GM12878 (cell line): ENCODE measurements around the gene SASH1. TPM values are rescaled to one million over a fixed set of nuclear protein-coding genes. Genes with fewer than 3 reads are reported as not detected.

ENCODE experiments used
- ATAC-seq: fragments of 200-7000 bp; cut with Tn5 transposase; 3 replicates; pipeline ENCODE4 v1.9.1; 2020; ENCODE audit warnings: mild to moderate bottlenecking, moderate library complexity
- BruUV-seq: library from RNA; stranded (reverse); fragments of 400-500 nt; replicated peaks from 2 replicates; lab custom pipeline; 2021; lab: Mats Ljungman, UMichigan
- CTCF ChIA-PET: fragments of 300-600 bp; sonication (Branson Sonifier 250); formaldehyde crosslinking; extraction: SDS; loops from one replicate; lab custom pipeline; 2021; ENCODE audit warnings: inconsistent platforms; lab: Yijun Ruan, JAX
- POLR2A ChIA-PET: fragments of 350-600 bp; formaldehyde crosslinking; extraction: SDS; loops from one replicate; lab custom pipeline; 2021; ENCODE audit warnings: inconsistent platforms; lab: Charles Lee
- RAD21 ChIA-PET: fragments of 300-600 bp; sonication (Branson Sonifier 250); formaldehyde crosslinking; loops from one replicate; lab custom pipeline; 2023; ENCODE audit warnings: antibody characterized with exemption; ENCODE audit not compliant: unreplicated experiment; lab: Charles Lee
- SMC1A ChIA-PET: fragments of 300-600 bp; sonication (Branson Sonifier 250); formaldehyde crosslinking; loops from one replicate; lab custom pipeline; 2023; ENCODE audit not compliant: unreplicated experiment, uncharacterized antibody; lab: Charles Lee
- DNase-seq: peaks from one replicate; pipeline ENCODE4 v3.0.0-alpha.2; 2011; ENCODE audit warnings: low read depth, low spot score
- FAIRE-seq: peaks from 3 replicates; lab custom pipeline; 2011; peaks lifted over from hg19 to GRCh38; lab: Jason Lieb, UNC
- H2AFZ ChIP-seq: 2 replicates; pipeline ENCODE4 v1.6.0; 2011; ENCODE audit warnings: low read depth, low read length, control low read depth; ENCODE audit not compliant: control insufficient read depth
- H3K27ac ChIP-seq: 2 replicates; pipeline ENCODE4 v1.5.1; 2011; ENCODE audit warnings: control low read depth; ENCODE audit not compliant: control insufficient read depth, insufficient read depth
- H3K27me3 ChIP-seq, 2 experiments: replicated peaks in 1 of 2; 2 replicates each; pipeline versions ENCODE4 v1.6.0 to v1.6.1; 2011; ENCODE audit warnings: low read length in 1 of 2; ENCODE audit not compliant: control insufficient read depth in 2 of 2, insufficient read depth in 2 of 2
- H3K36me3 ChIP-seq, 2 experiments: 2 replicates each; pipeline ENCODE4 v1.5.1; 2011; ENCODE audit warnings: low read length in 1 of 2; ENCODE audit not compliant: control insufficient read depth in 2 of 2, insufficient read depth in 2 of 2
- H3K4me1 ChIP-seq: 2 replicates; pipeline ENCODE4 v1.6.1; 2011; ENCODE audit warnings: mild to moderate bottlenecking, low read length, moderate library complexity, mixed read lengths; ENCODE audit not compliant: control insufficient read depth, insufficient read depth
- H3K4me2 ChIP-seq: 2 replicates; pipeline ENCODE4 v1.6.0; 2011; ENCODE audit warnings: control low read depth; ENCODE audit not compliant: control insufficient read depth, insufficient read depth
- H3K4me3 ChIP-seq: fragments of 200-600 bp; sonication (generic); 2 replicates; pipeline ENCODE4 v1.5.1; 2016
- H3K79me2 ChIP-seq: 2 replicates; pipeline ENCODE4 v1.6.0; 2011; ENCODE audit warnings: low read length; ENCODE audit not compliant: control insufficient read depth, insufficient read depth
- H3K9ac ChIP-seq: 2 replicates; pipeline ENCODE4 v1.8.0; 2011; ENCODE audit warnings: low read length, control low read depth, mixed read lengths; ENCODE audit not compliant: control insufficient read depth, insufficient read depth
- H3K9me3 ChIP-seq: replicated peaks from 3 replicates; pipeline ENCODE4 v1.5.1; 2011; ENCODE audit warnings: mild to moderate bottlenecking, low read length; ENCODE audit not compliant: control insufficient read depth, insufficient read depth
- H4K20me1 ChIP-seq: 2 replicates; pipeline ENCODE4 v1.6.0; 2011; ENCODE audit not compliant: control insufficient read depth, insufficient read depth
- ETV6 ChIP-seq, 2 experiments: fragments of 450-650 bp in 1 of 2; IDR thresholded peaks in 1 of 2; conservative IDR thresholded peaks in 1 of 2; 2 replicates each; pipeline ENCODE4 v1.6.1; 2014; ENCODE audit warnings: antibody characterized with exemption in 1 of 2, borderline replicate concordance in 1 of 2, low read depth in 1 of 2, mild to moderate bottlenecking in 1 of 2, moderate library complexity in 1 of 2
- ZBTB40 ChIP-seq: fragments of 450-650 bp; IDR thresholded peaks from 2 replicates; pipeline ENCODE4 v1.6.1; 2016; ENCODE audit warnings: mild to moderate bottlenecking, moderate library complexity, borderline replicate concordance
- ZZZ3 ChIP-seq: IDR thresholded peaks from 2 replicates; pipeline ENCODE4 v1.6.1; 2011; ENCODE audit warnings: low read depth; ENCODE audit not compliant: control insufficient read depth, insufficient read length
- WGBS: methylation state at CpG from one replicate; pipeline ENCODE4 v1.1.6; 2016; ENCODE audit warnings: low lambda C conversion rate; ENCODE audit not compliant: insufficient replicate concordance, insufficient coverage; ENCODE audit errors: missing lambda C conversion rate; 5-methylcytosine and 5-hydroxymethylcytosine counted together
- in situ Hi-C: fragments of 300-500 bp; cut with MboI; formaldehyde crosslinking; loops from 9 replicates; pipeline ENCODE4 v1.14.3; 2018; ENCODE audit warnings: mixed read lengths
- intact Hi-C: fragments of 100-400 bp; cut with micrococcal nuclease; formaldehyde crosslinking; loops from one replicate; pipeline ENCODE4 v1.14.2; 2022; ENCODE audit not compliant: unreplicated experiment
- polyA plus RNA-seq, 11 experiments: library from polyadenylated mRNA; depleted of rRNA in 4 of 11; unstranded in 6 of 11; stranded (reverse) in 5 of 11; fragments of >200 nt; fragmentation: Nextera tagmentation in 4 of 11; fragmentation: Illumina TruSeq in 1 of 11; extraction: Ambion mirVana in 4 of 11; extraction: Trizol in 1 of 11; gene quantifications; 1 replicate in 1 of 11; 2 replicates in 10 of 11; pipeline versions ENCODE4 v1.2.1 to v1.2.3, GENCODE V29; 2011 to 2016; ENCODE audit warnings: inconsistent platforms in 2 of 11, missing spikeins in 2 of 11, low read depth in 1 of 11
- total RNA-seq, 4 experiments: library from RNA; depleted of rRNA in 3 of 4; stranded (reverse); fragments of >200 nt in 3 of 4; fragmentation: Illumina TruSeq in 1 of 4; extraction: Trizol in 1 of 4; gene quantifications; 2 replicates each; pipeline versions ENCODE4 v1.2.1 to v1.2.3, GENCODE V29; 2013 to 2021
- TF ChIP-seq, protein P1 (sequence below): IDR thresholded peaks from 2 replicates; pipeline ENCODE4 v1.6.1; 2011; ENCODE audit warnings: borderline replicate concordance, low read depth, mild to moderate bottlenecking, moderate library complexity, low read length; ENCODE audit not compliant: insufficient read depth, poor library complexity, severe bottlenecking

The SASH1 gene
- total and polyA plus RNA-seq, 10 of the 15 experiments (the other 5 are each of a cell fraction or from before 2014, with no cell fraction given) = 0.01 to 0.73 (median 0.14) TPM; not detected in 4

DNA sequence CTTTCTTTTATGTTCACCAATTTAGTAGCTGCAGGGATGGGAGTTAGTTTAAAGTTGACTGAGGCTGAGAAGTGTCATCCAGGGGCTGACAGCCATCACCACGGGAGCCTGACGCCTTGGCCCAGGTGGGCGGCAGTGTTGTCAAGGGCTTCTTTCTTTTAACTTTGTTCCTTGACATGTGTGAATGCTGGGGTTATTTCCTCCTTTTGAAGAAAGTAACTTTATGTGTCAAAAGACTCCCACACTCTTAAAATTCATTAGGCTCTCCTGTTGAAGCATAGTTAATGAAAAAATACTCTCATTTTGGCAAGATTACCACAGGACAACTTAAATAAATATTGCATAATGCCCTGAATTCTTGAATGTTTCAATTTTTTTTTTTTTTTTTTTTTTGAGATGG, 50.0 kb downstream of the SASH1 start:
- intact Hi-C loops = no loop called here
- Histone ChIP-seq H3K36me3 (no peaks in the 10 kb centered on the region), H3K4me2 (no peak overlapping the region), H3K79me2 (no peaks in the 10 kb centered on the region), H3K9me3 (no peaks in the 10 kb centered on the region), H3K27me3 (no peaks in the 10 kb centered on the region), H3K4me3 (no peak overlapping the region), H3K9ac (no peak overlapping the region), H4K20me1 (no peaks in the 10 kb centered on the region), H3K27ac (no peak overlapping the region), H2AFZ (no peak overlapping the region), H3K4me1 (no peaks in the 10 kb centered on the region)
- ATAC-seq = no peak
- in situ Hi-C loops = no loop called here
- no peak for DNase-seq
- ChIA-PET POLR2A (no interaction called here), RAD21 (no interaction called here), CTCF (no interaction called here), SMC1A (no interaction called here)
- no peak for FAIRE-seq
- TF ChIP-seq, protein P1, sequence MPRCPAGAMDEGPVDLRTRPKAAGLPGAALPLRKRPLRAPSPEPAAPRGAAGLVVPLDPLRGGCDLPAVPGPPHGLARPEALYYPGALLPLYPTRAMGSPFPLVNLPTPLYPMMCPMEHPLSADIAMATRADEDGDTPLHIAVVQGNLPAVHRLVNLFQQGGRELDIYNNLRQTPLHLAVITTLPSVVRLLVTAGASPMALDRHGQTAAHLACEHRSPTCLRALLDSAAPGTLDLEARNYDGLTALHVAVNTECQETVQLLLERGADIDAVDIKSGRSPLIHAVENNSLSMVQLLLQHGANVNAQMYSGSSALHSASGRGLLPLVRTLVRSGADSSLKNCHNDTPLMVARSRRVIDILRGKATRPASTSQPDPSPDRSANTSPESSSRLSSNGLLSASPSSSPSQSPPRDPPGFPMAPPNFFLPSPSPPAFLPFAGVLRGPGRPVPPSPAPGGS = no peak
- TF ChIP-seq ZZZ3 (no peak), ETV6 (conservative IDR thresholded peaks at IDR 0.05 in 1 of 2, IDR thresholded peaks at IDR 0.05 in 1 of 2; ENCODE audit: borderline replicate concordance in 1 of 2, low read depth in 1 of 2) (no peak), ZBTB40 (peak; percentile 27; the same call in 1 of the 2 replicates)
- WGBS = 3% methylated on average over 3 of the region's 3 CpGs
- no TSS peak for BruUV-seq
